ENCODE data around the gene DNM2.
"Not testable (repeated sequence)": the region's sequence is repeated elsewhere in the genome, so short reads cannot be mapped to it uniquely, and the experiment has no call there.

Gene DNM2

GRCh38 chr19:10856899-10857298 lies 139.0 kb downstream of the DNM2 start:
- in situ Hi-C loops (cut with MboI; ENCODE audit: low sequenced_read_pairs): loop anchor here (10.0 kb wide), 1 partner anchor 142 kb away; the partner anchor contains the start of gene DNM2

DNA sequence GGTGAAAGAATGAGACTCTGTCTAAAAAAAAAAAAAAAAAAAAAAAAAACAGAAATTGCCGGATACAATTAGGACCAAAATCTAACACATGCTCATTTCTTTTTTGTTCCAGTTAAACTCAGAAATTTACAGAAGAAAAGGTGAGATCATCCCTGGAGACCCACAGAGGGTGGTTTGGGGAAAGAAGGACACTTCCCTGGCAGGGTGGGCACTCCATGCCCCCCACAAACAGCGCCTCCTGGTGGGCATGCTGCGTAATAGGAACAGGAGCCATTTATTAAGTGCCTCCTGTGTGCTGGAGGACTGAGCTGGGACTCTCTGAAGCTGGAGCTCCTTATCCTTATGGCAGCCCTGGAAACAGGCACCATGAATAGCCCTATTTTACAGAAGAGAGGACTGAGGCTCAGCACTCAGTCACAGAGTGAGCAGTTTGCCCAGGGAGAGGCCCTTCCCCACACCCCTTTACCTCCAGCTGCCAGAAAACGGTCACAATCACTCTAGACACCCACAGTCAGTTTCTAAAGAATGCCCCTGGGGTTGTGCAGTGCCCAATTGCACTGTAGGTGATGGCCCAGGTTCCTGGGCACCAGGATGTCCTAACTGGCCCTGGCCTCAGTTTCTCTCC lies 140.4 kb downstream of the DNM2 start:
- in situ Hi-C loops (cut with MboI; ENCODE audit: low sequenced_read_pairs): loop anchor here (10.0 kb wide), 1 partner anchor 144 kb away; the partner anchor contains the start of gene DNM2

DNA sequence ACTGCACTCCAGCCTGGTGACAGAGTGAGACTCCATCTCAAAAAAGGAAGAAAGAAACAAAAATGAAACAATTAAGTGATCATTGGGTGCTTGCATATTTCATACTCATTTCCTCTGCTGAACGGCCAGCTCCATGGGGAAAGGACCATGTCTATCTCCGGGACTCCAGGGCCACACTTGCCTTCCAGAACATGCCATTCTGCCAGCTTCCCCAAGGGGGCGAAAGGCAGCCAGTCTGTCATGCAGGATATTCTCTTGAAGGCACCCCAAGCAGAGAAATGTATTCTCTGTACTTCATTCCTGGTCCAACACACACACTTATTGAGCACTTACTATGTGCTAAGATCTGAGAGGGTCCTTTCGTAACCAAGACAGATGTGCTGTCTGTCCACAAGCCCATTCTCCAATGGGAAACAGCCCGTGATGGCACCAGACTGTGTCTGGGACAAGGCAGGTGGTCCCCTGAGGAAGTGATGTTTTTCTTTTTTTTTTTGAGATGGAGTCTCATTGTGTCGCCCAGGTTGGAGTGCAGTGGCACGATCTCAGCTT lies 143.3 kb downstream of the DNM2 start:
- in situ Hi-C loops (cut with MboI; ENCODE audit: low sequenced_read_pairs): no loop called here

DNA sequence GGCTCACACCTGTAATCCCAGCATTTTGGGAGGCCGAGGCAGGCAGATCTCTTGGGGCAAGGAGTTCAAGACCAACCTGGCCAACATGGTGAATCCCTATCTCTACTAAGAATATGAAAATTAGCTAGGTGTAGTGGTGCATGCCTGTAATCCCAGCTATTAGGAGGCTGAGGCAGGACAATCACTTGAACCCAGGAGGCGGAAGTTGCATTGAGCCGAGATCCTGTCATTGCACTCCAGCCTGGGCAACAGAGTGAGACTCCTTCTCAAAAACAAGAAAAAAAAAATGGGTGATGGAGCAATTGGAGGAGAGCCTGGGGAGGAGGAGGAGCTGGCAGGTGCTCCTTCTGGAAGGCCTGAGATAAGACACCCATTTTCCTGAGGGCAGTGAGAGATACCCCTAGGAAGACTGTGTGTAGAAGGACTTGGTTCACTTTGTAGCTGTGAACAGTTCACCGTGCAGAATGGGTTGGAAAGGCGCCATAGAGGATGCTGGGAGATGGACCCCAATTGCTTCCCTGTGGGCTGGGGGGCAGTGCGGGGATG lies 144.8 kb downstream of the DNM2 start:
- in situ Hi-C loops (cut with MboI; ENCODE audit: low sequenced_read_pairs): no loop called here

GRCh38 chr19:10863107-10863717 lies 145.3 kb downstream of the DNM2 start:
- in situ Hi-C loops (cut with MboI; ENCODE audit: low sequenced_read_pairs): no loop called here

GRCh38 chr19:10864538-10864899 lies 146.6 kb downstream of the DNM2 start:
- in situ Hi-C loops (cut with MboI; ENCODE audit: low sequenced_read_pairs): no loop called here

DNA sequence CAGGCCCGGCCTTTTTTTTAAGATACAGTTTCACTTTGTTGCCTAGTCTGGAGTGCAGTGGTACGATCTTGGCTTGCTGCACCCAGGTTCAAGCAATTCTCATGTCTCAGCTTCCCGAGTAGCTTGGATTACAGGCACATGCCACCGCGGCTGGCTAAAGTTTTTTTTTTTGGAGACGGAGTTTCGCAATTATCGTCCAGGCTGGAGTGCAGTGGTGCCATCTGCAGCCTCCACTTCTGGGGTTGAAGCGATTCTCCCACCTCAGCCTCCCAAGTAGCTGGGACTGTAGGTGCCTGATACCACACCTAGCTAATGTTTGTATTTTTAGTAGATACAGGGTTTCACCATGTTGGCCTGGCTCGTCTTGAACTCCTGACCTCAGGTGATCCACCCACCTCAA lies 148.6 kb downstream of the DNM2 start:
- in situ Hi-C loops (cut with MboI; ENCODE audit: low sequenced_read_pairs): no loop called here

- in situ Hi-C loops (cut with MboI; ENCODE audit: low sequenced_read_pairs): no loop called here
These were observed 151.1 kb downstream of the DNM2 start for GRCh38 chr19:10868872-10869547.

DNA sequence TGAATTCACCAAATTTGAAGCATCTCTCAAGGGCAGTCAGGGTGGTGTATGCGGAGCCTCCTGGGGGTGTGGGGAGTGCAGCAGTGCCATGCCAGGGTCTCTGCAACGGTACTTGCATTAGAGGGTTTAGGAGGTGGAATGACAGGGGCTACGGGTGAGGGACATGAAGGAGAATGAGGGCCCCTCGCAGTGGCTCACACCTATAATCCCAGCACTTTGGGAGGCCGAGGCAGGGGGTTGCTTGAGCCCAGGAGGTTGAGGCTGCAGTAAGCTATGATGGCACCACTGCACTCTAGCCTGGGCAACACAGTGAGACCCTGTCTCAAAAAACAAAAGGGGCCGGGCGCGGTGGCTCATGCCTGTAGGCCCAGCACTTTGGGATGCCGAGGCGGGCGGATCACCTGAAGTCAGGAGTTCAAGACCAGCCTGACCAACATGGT lies 152.0 kb downstream of the DNM2 start:
- in situ Hi-C loops (cut with MboI; ENCODE audit: low sequenced_read_pairs): not testable (repeated sequence)

DNA sequence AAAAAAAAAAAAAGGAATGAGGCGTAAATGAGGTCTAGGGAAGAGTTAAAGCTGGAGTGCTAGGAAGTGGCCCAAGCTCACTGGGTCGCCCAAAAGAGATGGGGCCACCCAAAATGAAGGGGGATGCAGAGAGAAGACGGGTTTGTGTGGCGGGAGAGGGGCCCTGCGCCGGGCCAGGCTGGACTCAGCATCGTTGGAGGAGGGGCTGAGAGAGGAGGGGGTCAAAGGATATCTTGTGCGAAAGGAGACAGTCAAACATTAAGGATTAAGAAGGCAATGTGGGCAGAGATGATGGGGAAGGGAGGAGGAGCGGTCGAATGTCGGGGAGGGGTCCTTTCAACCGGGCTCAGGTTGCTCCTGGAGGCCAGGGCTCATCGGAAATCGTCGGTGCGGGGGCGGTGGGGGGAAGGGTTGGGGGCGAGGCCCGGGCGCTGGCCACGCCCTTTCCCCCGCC lies 152.6 kb downstream of the DNM2 start:
- in situ Hi-C loops (cut with MboI; ENCODE audit: low sequenced_read_pairs): no loop called here

DNA sequence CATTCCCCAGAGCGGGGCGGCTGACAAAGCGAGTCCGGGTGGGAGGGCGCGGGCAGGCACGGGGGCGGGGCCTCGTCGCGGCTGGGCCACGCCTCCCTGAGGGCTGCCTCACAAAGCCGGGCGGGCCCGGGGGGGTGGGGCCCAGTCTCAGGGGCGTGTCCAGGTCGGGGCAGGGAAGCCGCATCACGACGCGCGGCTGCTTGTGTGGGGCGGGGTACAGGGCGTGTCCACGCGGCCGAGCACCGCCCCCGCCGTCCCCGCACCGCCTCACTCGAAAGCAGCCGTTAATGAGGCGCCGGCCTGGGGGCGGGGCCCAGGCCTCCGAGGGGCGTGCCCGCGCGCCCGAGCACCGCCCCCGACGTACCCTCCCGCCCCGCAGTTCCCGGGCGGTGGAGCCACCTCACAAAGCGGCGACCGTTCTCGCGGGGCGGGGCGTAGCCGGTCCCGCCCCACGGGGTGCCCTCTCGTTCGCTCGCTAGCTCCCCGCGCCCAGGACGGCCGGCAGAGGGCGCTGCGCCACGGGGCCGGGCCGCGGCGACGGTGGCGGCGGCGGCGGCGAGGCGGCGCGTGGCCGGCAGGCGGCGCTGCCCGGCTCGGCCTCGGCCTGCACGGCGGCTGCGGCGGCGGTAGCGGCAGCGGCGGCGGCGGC lies 153.2 kb downstream of the DNM2 start, which contains the start of gene CARM1:
TSS of gene CARM1 (plus strand) at position 599 of the 649 bp plus-strand sequence. CDS start 150 bp downstream, outside the sequence.
- in situ Hi-C loops (cut with MboI; ENCODE audit: low sequenced_read_pairs): no loop called here

GRCh38 chr19:10871711-10872545 lies 154.0 kb downstream of the DNM2 start:
- in situ Hi-C loops (cut with MboI; ENCODE audit: low sequenced_read_pairs): no loop called here

- in situ Hi-C loops (cut with MboI; ENCODE audit: low sequenced_read_pairs): no loop called here
These were observed 154.7 kb downstream of the DNM2 start for GRCh38 chr19:10872546-10873107.

GRCh38 chr19:10874024-10874423 lies 156.1 kb downstream of the DNM2 start:
- in situ Hi-C loops (cut with MboI; ENCODE audit: low sequenced_read_pairs): no loop called here

DNA sequence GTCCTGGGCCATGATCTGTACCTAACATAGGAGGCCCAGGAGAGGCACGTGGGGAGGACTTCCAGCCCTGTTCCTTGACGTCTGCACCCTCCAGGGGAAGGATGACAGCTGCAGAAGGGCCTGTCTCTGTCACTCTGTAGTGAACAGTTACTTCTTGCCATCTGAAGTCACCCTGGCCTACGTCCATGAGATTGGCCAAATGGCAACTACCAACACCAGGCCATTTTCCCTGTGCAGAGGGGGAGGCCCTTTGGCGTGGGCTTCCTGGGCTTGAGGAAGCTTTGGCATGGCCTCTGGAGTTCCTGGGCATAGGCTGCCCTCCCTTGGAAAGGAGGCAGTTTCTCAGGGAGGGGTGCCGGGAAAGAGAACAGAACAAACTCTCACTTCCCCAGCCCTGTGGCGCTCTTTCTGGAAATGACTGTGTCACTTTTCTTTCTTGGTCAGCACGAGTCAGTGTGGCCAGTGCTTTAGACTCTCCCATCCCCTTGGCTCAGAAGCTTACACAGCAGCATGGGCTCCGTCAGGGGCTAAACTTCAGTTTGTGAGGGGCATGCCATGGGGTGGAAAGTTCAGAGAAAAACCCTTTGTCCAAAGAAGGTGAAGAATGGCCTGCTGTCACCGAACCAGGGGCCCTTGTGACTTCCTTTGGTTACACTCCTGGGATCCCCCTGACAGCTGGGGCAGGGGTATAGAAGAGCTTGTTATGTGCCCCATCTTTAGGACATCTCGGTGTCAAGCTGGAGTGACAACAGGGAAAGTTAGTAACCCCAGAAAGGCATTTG lies 158.8 kb downstream of the DNM2 start:
- in situ Hi-C loops (cut with MboI; ENCODE audit: low sequenced_read_pairs): no loop called here

- in situ Hi-C loops (cut with MboI; ENCODE audit: low sequenced_read_pairs): not testable (repeated sequence)
These were observed 159.7 kb downstream of the DNM2 start for GRCh38 chr19:10877608-10878007.

- in situ Hi-C loops (cut with MboI; ENCODE audit: low sequenced_read_pairs): no loop called here
These were observed 160.4 kb downstream of the DNM2 start for GRCh38 chr19:10878253-10878652.

Data from HL-60/S4 (cell line).